ENCODE results near the gene LRP2. TPM values are rescaled to one million over a fixed set of nuclear protein-coding genes. Genes with fewer than 3 reads are reported as not detected.

LRP2 gene
- total RNA-seq, 1 experiment from 2014 or later: 0.59 TPM

- TF ChIP-seq IRF1 (CRISPR knock-in tag; IDR thresholded peaks at IDR 0.05) (no peak), ZMAT4 (CRISPR knock-in tag; IDR thresholded peaks at IDR 0.05) (no peak)
These were observed 281.9 kb downstream of the LRP2 start (continued) for GRCh38 chr2:169080250-169081069.

GRCh38 chr2:169077674-169078240, 284.6 kb downstream of the LRP2 start:
- no peaks in the 10 kb centered on the region for H3K27me3 Mint-ChIP-seq (ENCODE audit: low read depth)
- no peak for TF ChIP-seq NFYB (CRISPR knock-in tag; conservative IDR thresholded peaks at IDR 0.05; ENCODE audit: low read depth)
- TF ChIP-seq RELA (CRISPR knock-in tag; IDR thresholded peaks at IDR 0.05; ENCODE audit: borderline replicate concordance): no peak
- no peak for TF ChIP-seq ZNF138 (CRISPR knock-in tag; conservative IDR thresholded peaks at IDR 0.05)
- no peak for TF ChIP-seq CDX4 (CRISPR knock-in tag; IDR thresholded peaks at IDR 0.05; ENCODE audit: borderline replicate concordance)
- no peak for TF ChIP-seq E2F5 (CRISPR knock-in tag; IDR thresholded peaks at IDR 0.05)
- no peak for TF ChIP-seq ZNF219 (CRISPR knock-in tag; IDR thresholded peaks at IDR 0.05; ENCODE audit: borderline replicate concordance)
- TF ChIP-seq FOXK1 (CRISPR knock-in tag; IDR thresholded peaks at IDR 0.05): no peak
- no peak for TF ChIP-seq FOXJ3 (CRISPR knock-in tag; IDR thresholded peaks at IDR 0.05; ENCODE audit: borderline replicate concordance)
- TF ChIP-seq PRRX2 (CRISPR knock-in tag; IDR thresholded peaks at IDR 0.05): no peak
- POLR2A ChIA-PET: no interaction called here

More at GRCh38 chr2:169077674-169078240, 284.6 kb downstream of the LRP2 start:
- Mint-ChIP-seq H3K4me3 (no peak overlapping the region), H3K4me1 (no peaks in the 10 kb centered on the region), H3K9me3 (no peaks in the 10 kb centered on the region), H3K36me3 (no peaks in the 10 kb centered on the region), H3K27ac (no peak overlapping the region)
- CTCF ChIA-PET: no interaction called here
- DNase-seq (ENCODE audit: low spot score) (no peak), ATAC-seq (no peak)

Other genes starting within 250 kb of the LRP2 start
- gene BBS5, start 117.0 kb upstream of the LRP2 start, total RNA-seq (2021): 0.90 to 1.6 TPM (median 1.5 TPM) in 3 replicates
- gene KLHL41, start 147.2 kb upstream of the LRP2 start, total RNA-seq (2021): not detected in 3 replicates
- gene FASTKD1, start 211.3 kb upstream of the LRP2 start, total RNA-seq (2021): 69.7 to 72.4 TPM (median 71.2 TPM) in 3 replicates
- gene PPIG, start 221.8 kb upstream of the LRP2 start, total RNA-seq (2021): 63.7 to 77.7 TPM (median 72.2 TPM) in 3 replicates

Measured in WTC11 (cell line).